T-helper 22 cell (primary cell): ENCODE measurements around the gene GPM6B.

Source experiments
- DNase-seq: peaks from one replicate; pipeline ENCODE4 v3.0.0-alpha.2; 2020; ENCODE audit warnings: low read depth

The GPM6B gene

DNA sequence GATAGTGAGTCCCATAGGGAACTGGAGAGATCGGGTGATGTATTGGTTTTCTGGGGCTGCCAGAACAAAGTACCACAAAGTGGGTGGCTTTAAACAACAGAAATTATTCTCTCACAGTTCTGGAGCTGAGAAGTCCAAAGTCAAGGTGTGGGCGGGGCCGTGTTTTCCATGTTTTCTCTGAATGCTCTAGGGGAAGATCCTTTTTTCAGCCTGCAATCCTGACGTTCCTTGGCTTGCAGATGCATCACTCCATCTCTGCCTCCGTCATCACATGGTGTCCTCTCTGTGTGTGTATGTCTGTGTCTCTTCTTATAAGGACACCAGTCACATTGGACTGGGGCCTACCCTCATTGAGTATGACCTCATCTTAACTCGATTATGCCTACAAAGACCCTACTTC is 7.9 kb upstream of the GPM6B start:
- no peak for DNase-seq

DNA sequence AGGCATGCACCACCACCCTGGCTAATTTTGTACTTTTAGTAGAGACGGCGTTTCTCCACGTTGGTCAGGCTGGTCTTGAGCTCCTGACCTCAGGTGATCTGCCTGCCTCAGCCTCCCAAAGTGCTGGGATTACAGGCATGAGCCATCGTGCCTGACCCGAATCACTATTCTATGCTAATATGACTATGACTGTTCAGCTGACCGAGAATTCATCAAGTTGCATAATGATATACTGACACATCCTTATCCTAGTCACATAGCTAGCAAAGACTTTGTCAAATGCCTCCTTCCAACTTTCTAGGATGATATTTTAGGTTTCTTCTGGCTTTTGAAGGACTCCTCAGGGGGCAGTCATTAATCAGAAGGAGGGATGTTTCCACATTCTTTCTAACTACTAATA is 4.8 kb upstream of the GPM6B start:
- DNase-seq: no peak

DNA sequence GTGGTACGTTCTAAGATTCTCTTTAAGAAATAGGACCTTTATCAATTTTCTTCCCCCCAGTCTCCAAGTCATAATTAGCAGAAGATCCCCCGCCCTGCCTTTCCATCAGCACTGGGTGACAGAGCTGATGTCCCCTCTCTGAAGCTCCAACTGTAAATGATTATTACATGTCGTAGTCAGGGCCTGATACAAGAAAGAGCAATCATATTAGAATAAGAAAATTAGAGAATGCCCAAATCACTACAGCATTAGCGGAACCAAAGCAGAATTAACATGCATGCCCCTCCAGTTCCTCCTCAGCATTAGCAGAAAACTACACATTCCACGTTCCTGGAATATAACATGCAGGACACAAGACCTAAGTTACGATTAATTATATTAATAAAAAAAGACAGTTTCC is 717 bp downstream of the GPM6B start:
- no peak for DNase-seq

DNA sequence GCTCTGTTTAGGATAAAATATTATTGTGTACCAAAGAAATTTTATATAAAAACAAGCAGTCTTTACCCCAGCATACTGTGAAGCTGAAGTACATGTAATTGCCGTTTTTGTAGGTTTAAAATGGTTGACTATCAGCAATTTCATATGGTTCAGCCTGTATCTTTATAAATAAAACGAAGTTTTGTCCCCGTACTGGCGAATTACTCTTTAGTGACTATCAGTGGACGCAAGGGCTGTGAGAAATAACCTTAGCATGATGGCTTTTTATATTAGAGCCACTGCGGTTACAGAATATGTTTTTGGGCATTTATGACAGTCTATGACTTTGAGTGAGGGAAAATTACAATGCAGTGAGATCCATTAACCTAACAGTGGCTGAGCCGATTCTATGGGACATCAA is 1.2 kb downstream of the GPM6B start:
- no peak for DNase-seq

DNA sequence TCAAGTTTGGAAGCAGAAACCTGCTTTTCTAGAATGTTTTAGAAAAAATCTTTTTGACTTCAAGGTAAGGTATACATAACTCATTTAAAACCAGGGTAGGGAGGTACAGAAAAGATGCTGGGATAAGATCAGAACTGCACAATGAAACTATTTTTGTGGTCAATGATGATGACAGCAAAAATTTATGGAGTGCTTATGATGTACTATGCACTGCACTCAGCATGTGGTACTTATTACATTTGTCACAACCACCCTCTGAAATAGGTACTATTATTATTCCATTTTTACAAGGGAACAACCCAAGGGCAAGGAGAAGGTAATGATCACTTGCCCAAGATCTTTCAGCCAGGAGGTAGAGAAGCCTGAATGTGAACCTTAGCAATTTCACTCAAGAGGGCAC is 8.0 kb downstream of the GPM6B start:
- no peak for DNase-seq

DNA sequence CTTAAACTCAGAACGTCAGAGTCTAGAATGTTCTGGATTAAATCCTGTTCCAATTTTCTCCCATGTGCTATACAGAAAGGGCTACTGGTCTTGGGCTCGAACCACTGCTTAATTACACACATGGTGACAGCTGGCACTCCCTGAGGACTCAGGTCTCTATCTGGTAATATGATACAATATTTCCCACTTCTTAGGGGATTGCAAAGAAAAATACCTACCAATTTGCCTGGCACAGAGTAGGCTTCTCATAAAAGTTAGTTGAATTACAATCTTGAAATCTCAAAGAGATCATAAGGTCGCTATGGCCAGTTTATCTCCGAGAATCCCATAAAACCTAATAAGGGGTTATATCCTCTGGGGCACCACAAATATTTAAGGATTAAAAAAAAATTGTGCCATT is 8.6 kb downstream of the GPM6B start:
- no peak for DNase-seq

DNA sequence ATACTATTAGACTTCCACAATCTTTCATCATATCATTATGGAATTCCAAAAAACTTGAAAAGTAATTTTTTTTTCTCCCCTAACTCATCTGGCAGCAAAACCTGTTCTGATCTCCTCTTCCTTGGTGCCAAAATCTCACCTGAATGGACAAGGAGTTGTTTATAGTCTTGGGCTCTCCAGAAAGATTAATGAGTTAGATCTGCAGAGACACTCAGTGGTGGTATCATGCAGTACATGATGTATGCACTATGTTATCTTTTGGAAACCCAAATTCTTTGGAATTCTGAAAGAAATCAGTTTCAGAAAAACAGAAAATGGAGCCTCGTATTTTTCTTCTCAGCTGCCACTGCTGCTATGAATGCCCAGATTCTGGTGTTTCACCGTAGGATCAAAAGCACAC is 11.7 kb downstream of the GPM6B start:
- DNase-seq: no peak

DNA sequence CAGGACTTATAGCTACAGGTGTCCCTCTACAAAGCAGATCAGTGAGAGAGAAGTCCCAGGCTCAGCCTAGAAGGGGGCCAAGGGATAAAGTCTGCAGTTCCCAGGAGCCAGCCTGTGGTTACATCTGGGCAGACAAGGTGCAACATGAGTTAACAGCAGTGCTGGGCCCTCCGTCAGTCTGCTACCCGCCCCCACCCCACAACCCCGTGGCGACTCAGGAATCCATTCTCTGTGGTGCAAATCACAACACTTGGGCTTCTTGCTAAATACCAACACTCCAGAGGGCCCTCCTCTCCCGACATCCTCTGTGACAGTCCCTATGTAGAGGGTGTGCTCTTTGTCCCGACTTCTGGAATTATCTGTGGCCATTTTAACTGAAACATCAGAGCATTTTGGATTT is 13.8 kb downstream of the GPM6B start:
- DNase-seq: no peak

DNA sequence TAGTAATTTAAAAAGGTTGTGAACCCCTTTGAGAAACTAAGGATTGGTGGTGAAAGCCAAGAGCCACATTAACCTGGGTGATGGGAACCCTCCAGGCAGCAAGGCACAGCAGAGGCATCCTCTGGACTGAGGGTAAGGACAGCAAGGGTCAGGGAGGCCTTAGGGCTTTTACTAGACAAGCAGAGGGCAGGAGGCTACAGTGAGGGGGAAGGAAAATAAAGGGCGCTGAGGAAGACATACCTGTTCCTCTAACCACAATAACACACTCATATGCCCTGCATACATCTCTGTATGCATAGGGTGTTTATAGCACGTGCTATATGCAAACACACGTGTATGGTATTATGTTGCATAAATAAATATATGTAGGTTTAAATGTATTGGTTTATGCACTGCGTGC is 18.7 kb downstream of the GPM6B start:
- DNase-seq: no peak

DNA sequence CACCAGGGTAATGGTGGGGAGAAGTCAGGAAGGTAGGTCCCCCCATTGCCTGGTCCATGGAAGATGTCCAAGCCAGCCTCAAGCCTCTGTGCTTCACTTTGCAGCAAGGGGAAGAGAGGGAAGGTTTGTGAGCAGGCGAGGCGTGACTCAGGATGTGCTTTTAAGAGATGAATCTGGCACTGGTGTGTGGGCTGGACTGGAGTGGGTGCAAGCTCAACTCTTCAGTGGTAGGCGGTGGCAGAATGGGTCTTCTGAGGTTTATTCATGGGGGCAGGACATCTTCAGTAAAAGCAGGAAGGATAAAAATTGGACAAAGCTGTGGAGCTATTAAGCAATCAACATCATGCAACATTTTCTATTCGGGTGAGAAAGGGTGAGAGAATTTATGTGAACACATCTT is 19.4 kb downstream of the GPM6B start:
- DNase-seq: no peak

DNA sequence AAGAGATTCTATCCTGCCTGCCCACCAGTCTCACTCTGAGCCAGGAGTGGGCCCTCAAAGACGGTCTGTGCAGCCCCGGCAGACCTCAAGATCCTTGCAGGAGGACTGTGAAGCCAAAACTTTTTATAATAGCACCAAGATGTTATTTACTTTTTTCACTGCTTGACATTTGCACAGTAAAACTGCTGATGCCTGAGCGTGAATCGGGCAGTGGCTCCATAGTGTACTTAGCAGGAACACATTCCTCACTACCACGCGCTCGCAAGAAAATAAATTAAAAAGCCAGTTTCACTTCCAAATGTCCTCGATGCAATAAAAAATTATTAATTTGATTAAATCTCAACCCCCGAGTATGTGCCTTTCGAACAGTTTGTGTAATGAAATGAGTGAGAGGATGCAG is 22.5 kb downstream of the GPM6B start:
- DNase-seq: no peak

DNA sequence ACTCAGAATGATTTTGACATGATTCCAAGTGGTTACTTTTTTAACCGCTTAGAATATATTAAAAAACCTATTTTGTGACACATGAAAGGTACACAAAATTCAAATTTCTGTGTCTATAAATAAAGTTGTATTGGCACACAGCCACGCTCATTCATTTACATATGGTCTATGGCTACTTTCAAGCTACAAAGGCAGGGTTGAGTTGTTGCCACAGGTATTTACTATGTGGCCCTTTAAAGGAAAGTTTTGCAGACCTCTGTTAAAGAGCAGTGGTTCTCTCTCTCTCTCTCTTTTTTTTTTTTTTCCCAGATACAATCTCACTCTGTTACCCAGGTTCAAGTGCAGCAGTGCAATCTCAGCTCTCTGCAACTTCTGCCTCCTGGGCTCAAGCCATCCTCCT is 23.0 kb downstream of the GPM6B start:
- no peak for DNase-seq

DNA sequence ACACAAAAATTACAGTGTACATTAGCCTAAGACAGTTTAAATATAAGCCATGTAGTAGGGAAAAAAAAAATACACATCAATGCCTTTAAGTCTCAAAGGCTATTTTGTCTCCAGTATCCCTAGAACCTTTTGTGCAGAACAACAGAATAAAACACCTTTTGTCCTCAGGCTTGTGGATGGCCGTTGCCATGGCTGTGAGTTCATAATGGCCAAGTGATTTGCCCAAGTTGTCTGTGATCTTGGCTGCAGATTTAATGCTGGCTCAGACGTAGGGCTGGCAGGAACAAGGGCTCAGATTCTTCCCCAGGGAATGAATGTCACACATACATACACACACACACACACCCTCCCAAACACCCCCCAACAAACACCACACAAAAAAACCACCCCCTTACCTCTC is 25.3 kb downstream of the GPM6B start:
- no peak for DNase-seq

DNA sequence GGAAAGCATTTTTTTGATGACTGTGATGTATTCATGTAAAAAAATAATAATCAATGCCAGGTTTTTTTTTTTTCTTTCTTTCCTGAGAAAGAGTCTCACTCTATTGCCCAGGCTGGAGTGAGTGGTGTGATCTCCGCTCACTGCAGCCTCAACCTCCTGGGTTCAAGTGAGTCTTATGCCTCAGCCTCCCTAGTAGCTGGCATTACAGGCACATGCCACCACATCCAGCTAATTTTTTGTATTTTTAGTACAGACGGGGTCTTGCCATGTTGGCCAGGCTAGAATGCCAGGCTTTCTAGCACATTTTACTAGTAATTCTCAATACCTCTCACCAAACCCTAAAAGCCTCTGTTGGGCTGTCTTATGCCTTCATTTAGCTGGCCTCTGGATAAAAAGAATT is 25.7 kb downstream of the GPM6B start:
- no peak for DNase-seq

DNA sequence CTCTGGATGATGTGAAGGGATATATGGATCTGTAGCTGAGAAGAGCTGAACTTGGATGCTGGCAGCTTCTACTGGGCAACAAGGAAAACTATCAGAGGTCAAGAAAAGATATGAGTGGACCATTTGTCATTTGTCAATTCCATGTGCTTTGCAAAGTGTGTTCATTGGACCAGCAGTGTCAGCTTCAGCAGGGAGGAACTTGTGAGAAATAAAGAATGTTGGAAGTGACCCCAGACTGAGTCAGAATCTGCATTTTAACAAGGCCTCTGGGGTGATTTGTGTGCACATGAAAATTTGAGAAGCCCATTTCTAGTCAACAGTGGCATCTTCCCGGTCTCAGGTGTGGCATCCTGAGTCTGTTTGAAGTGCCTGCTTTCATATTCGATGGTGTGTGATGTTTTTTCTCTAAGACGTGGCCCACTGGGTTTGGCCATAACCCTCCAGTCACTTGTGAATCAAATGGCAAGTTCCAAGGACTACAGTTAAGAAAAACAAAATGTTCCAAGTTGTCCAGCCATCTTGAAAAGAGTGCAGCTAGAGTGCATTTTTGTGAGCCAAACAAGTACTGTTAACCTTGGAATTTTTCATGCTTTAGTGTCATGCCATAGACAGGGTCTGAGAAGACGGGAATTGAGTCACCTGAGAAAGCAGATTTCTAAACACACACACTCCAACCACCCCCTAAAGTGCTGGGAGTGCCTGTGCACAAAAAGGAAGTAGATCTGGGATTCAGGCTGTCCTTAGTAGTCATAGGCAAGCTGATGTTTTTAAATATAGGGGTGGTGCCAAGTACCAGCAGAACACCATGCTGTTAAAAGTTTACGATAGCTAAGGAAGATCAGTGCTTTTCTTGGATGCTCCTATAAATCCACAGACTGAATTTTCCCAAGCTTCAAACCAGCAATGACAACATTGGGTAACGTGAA is 26.4 kb downstream of the GPM6B start:
- DNase-seq: no peak

DNA sequence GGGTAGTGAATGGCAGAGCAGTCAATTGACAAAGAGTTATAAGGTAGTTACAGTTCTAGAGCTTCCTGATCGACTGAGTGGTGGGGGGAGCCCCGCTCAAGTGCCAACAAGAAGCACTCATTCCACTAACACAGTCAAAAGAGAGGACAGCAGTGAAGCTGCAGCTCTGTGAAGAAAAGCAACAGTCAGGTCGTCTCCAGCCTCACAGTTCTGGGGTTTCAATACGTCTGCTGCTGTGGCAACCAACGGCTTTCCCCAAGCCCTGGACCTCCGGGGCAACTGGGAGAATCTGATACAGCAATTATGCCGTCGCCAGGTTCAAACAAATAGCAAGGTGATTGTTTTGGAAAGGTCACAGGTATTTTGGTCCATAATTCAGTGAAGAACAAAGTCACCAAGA is 30.8 kb downstream of the GPM6B start:
- no peak for DNase-seq

DNA sequence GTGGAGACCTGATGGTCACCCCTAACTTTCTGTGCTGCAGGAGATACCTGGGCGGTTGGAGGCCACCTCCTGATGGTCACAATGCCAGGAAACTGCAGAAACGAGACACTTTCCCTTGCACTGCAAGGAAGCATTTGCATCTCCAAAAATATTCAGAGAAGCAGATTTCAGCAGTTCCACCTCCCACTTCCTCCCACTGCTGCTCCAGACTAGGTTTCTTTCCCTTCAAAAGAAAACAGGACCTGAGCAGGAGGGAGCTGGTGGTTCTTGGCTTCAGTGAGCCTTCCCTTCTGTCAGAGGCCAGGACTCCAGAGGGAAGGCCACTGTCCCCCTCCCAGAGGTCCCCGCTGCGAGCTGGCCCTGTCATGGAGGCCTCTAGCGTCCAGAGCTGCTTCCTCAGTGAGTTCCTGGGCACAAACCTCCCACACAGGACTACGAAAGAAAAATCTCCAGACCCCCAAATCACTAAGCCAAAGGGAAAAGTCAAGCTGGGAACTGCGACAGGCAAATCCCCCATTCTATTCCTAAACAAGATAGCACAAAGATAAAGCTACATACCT is 35.9 kb downstream of the GPM6B start:
- DNase-seq: no peak

DNA sequence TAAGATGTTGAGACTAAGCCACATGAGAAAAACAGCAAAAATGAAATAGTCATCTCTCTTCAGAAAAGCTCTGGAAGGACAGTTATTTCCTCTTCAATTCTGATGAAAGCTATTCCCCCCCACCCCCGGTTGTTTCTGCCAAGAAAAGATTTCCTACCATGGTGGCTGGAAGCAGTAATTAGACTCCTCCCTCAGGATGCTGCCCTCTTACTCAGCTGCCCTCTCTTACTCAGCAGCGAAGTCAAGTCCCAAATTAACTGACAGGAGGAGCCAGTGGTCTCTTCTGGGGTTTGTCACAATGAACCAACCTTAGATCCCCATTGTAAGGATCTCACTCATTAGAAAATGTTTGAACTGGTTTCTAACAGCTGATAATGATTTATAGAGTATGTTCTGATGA is 38.0 kb downstream of the GPM6B start:
- no peak for DNase-seq

DNA sequence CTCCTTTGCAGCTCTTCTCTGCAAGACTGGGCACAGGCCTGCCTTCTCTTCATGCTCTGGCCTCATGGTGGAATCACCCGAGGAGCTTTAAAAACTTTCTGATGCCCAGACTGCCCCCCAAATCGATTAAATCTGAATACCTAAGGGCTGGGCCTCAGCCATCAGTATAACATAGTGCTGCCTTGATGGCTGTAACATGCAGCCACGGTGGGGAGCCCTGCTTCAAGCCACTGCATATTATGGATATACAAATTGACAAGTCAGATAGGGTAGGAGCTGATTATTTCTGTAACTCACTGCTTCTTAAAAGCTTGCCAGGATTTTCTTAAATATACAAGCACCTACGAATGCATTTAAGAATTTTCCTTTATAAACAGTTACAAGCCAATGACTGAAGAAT is 40.5 kb downstream of the GPM6B start:
- no peak for DNase-seq

DNA sequence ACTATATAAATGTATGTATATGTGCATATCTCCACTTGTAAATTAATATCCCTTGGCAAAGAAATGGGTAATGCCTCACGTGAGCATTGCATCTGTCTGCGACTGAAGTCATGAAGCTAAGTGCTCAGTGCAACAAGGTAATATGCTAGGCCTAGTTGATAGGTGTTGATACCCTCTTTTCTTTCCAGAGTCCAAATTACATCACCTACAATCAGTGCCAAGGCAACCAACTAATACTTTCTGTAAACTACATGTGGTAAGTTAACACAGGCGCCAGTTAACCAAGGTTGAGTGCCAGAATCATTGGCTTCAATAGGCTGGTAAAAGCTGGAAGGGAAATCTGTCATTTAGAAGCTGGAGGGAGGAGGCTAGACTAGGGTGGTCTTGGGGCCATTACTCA is 41.1 kb downstream of the GPM6B start:
- no peak for DNase-seq

DNA sequence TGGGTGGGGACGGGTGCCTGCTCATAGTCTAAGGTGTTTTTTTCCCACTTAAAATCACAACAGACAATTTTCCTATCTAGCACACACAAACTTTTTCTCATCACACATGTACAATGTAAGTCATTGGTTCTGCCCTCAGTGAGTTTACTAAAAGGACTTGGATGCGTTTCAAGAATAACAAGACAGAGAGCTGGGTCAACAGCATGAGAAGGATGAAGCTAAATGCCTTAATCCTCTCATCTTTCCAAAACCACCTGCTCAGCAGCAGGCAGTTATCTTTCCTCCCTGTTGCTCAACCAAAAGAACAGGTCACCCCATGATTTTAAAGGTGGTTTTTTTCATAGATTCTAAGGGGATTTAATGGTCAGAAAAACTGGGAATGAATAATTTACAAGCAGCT is 42.2 kb downstream of the GPM6B start:
- no peak for DNase-seq

DNA sequence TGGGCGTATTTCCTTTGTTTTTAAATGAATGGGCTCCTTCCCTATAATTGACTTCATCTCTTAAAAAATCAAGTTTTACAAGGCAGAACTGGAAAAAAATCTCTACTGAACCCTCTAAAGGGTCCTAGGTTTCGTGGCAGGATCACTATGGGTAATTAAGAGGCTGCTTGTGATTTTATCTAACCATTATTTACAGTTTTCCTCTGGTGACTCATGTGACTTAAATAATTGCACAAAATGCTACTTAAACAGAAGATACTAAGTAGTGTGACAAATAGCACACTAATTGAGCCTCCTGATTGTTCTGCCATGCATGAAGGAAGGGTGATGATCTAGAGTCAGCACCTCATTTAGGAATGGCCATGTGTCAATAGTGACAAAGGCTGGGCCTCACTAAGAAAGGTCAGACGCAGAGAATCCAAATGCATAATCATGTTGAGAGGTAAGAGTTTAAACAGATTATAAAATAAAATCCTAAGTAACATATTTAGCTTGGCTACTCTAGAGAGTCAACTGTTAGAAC is 46.8 kb downstream of the GPM6B start:
- DNase-seq: no peak

DNA sequence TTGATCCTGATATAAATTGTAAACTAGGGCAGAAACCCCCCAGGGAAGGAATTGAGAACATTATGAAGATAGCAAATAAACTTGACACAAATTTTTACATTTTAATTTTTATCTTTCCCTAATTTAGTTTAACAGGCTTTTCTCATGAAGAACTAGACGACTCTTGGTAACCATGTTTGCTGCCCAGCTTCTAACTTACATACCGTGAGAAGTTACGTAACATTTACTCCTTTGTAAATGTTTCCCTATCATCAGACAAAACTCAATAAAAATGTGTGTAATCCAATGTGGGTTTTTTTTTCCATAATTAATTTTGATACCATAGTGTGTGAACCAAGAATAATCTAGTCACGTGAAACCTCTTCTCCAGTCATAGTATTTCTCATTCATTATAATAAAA is 48.0 kb downstream of the GPM6B start:
- no peak for DNase-seq

DNA sequence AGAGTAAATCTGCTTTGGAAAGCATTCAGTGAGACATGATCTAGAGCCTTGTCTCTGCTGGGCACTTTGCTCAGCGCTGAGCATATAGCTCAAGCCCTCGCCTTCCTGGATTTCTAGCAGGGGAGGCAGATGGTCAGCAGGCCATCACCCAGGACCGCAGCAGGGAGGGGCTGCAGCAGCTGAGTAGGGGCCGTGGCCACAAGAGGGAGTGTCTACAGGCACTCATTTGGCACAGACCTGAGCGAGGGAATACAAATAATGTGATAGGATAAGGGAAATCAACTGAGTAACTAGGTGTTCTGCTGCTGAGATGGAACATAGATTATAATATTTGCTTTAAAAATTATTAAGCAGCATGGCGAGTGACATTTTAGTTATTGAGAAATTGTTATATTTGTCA is 52.1 kb downstream of the GPM6B start:
- DNase-seq: no peak
